Measurements from ENCODE around the gene RANBP9.

GRCh38 chr6:13662651-13663334 is 48.8 kb downstream of the RANBP9 start:
- TF ChIP-seq GATA3 (IDR thresholded peaks at IDR 0.05; ENCODE audit: low read depth, low read length) (no peak), GATA2 (IDR thresholded peaks at IDR 0.05; ENCODE audit: low read depth, low read length) (no peak)

Data from SH-SY5Y (cell line).